NCI-H2196 (cell line): ENCODE data around the gene TSHZ2.
"Not testable (repeated sequence)": the region's sequence is repeated elsewhere in the genome, so short reads cannot be mapped to it uniquely, and the experiment has no call there.

ENCODE experiments used
- DNase-seq: peaks from one replicate; lab custom pipeline; 2025; ENCODE audit not compliant: unreplicated experiment; lab: John Stamatoyannopoulos, UW

The TSHZ2 gene

GRCh38 chr20:53366928-53367327, 394.8 kb downstream of the TSHZ2 start:
- not testable (repeated sequence) for DNase-seq

DNA sequence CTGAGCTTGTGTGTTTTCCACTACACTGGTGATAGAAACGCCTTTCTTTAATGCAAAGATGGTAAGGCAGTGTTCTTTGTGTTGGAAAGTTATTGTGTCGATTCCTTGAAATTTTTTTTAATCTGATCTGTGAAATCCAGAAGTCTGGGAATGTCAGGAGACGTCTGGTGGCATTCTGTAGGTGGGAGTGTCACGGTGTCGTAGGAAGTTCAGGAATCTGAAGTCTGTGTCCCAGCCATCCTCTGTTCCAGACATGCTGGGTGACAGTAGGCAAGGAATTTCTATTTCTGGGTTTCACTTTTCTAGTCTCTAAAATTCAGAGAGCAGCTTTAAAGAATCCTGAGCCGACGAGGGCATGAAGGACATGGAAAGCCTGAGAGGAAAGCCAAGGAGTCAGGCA, 397.7 kb downstream of the TSHZ2 start:
- DNase-seq = no peak

- DNase-seq = no peak
Observed at GRCh38 chr20:53370345-53370961, 398.3 kb downstream of the TSHZ2 start.

DNA sequence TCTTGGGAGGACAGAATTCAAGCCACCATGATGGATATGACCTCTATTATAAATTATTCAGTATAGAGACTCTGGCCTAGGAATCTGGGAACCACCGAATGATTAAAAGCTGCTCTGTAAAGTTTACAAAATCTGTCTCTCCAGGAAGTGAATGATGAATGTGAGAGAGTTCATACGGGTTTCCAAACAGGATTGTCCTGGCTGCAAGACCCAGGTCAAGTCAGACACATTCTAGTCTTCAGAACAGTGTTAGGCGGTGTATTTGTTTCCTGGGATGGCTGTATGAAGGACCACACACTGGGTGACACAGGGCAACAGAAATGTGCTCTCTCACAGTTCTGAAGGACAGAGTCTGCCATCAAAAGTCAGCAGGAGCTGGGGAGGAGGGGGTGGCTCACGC, 399.1 kb downstream of the TSHZ2 start:
- DNase-seq = no peak

- no peak for DNase-seq
Observed at GRCh38 chr20:53376021-53376420, 403.9 kb downstream of the TSHZ2 start.

GRCh38 chr20:53379014-53379832, 407.1 kb downstream of the TSHZ2 start:
- no peak for DNase-seq

DNA sequence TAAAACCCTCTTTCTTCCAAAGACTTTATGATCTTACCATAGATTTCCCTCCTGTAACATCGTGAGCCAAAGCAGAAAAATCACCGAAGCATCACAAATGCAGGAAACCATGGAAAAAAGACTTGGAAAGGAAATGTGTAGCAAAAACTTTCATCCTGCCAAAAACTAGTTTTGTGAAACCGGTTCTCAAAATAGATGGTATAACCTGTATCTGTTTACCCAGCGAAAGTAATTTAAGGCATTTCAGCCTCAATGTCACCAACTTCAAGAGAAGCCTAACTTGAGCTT, 407.6 kb downstream of the TSHZ2 start:
- DNase-seq = no peak

DNA sequence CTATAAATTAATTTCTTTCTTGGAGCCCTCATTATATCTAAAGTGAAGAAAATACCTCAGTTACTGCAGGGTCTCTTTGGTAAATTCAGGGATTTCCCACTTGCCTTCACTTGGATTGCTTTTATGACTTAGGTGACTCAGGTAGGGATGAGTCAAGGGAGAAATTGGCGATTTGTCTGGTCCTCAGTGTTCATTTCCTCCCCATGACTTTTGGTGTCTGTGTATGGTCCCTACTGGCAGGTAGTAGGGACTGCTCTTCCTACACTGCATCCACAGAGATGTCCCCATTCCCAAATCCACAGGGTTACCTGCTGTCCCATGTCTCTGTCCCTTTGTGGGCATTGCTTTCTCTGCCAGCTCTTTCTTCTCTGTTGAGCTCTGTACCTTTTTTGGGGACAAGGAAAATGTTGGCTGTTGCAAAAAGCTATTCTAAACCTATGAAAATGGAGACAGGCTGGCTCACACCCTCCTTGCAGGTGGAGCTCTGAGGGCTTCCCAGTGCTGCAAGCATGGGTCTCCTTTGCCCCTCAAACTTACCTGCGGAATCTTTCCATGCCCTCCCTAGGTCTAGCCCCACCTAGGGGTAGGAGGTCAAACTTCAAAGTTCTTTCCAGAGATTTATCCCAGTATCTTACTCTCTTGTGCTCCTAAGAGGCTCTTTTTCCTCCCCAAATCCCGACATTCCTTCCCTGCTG, 409.6 kb downstream of the TSHZ2 start:
- DNase-seq = no peak

DNA sequence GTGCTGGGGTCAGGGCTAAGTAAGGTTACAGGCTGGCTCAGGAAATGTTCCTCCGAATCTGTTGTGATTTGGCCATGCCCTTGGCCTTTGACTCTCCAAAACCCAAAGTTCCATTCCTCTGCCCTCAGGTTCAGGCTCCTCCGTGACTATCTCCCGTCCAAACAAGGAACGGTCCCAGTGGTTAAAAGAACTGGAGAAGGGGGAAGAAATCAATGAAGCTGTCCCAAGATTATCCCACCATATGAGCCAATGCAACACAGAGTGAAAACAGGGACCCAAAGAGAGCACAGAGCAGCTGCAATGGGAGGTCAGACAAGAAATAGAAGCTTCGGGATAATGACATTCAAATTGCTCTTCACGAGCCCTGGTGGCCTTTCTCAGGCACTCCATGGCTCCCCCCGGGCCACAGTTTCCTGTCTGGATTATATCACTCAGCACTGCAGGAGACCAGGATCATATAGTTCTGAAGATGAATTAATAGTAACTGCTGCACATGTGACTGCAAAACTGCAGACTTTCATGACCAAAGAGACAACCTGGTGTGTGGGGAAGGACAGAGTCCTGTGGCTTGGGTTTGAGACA, 410.2 kb downstream of the TSHZ2 start:
- DNase-seq = no peak

DNA sequence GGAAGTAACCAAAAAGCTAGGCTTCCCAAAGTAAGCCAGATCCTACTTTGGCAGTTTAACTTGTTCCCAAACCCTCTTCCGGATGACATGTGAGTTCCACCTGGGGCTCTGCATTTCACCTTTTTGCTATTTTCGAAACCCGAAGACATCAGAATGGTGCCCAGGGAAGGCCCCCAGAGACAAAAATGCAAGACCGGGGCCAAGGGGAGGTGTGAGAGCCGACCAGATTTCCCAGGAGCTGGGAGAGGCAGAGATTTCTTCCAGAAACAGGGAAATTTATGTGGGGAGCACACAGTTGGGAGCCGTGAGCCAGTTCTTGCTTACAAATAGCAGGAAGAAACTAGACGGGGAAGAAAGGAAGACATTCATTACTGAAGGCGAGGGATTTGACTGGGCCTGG, 411.8 kb downstream of the TSHZ2 start:
- no peak for DNase-seq

GRCh38 chr20:53384392-53384791, 412.2 kb downstream of the TSHZ2 start:
- DNase-seq = no peak

DNA sequence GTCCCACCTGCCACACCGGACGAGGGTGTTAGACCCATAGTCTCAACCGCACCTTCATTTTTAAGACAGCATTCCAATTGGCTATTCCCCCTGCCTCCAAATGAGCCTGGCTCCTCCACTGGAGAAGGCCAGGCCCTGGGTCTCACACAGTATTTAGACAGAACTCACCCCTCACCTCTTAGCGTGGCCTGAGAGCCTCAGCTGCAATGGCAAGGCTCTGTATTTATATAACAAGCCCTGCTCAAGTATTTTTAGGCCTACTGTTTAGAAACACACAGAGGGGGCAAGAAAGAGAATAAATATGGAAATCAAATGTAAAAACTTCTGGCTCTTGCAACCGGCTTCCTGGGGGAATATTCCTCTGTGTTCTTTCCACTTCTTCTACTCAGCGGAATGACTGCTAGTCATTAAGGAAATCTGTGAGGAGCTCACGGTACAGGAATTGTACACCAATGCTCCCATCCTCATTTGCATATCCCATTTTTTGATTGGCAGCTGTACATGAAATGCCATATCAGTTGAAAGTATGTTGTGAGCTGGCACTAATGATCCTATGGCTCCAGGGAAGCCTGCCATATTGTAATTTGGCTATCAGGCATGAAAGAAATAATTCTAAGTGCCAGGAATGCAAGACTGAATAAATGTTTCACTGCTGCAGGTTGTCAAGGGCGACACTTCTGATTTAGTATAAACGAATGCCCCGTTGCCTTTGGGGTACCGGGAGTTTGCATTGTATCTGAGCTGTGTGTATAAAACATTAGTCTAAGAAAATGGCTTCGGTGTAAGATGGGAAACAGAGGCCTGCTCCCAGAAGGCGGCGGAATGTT, 414.0 kb downstream of the TSHZ2 start:
- DNase-seq = no peak

DNA sequence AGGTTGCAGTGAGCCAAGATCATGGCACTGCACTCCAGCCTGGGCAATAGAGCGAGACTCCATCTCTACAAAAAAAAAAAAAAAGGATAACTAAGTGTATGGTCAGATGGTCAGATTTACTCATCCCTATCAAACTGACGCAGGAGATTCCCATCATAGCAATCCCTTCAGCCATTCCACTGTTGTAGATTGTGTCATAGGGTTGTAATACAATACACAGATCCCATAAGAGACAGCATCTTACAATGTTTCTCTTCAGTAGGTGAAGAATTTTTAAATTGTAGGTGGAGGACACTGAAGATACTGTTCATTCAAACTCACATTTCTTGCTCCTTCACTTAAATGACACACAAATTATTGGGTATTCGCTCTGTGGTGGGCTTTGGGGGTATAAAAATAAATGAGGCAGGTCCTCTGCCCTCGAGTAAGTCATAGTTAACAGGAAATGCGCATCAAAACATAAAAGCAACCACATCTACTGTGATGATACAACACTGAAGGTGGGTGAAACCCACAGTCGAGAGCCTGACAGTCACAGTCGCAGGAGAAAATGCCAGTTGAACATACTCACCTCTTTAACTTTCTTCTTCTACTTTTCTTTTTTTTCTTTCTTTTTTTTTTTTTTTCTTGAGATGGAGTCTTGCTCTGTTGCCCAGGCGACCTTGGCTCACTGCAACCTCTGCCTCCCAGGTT, 416.0 kb downstream of the TSHZ2 start:
- DNase-seq = no peak

DNA sequence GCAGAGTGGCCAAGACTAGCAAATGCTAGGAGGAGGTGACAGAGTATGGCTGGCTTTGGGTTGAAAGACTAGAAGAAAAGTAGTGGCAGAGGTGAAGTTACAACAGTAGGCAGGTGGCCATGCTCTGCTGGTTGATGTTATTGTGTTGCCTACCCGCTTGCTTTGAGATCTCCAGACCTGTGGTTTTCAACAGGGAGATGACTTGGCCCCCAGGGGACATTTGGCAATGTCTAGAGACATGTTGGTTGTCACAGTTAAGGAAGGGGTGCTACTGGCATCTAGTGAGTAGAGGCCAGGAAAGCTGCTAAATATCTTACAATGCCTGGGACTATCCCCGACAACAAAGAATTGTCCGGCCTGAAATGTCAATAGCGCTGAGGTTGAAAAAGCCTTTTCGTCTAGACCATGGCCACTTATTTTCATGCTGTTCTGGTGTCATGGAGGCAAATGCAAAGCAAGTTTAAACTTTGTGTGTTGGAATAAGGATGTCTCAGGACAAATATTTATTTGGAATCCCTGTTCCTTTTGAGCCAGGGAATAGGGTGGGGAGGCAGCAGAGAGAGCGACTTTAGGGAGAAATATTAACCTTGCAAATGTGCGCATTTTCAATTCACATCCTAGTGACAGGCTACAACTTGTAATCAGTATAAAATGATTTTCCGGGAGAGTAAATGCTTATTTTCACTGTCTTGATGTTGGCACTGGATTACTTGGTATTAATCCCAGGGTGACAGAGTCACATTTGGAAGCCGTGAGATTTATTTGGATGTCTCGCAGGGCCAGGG, 417.6 kb downstream of the TSHZ2 start:
- no peak for DNase-seq

GRCh38 chr20:53390770-53391169, 418.6 kb downstream of the TSHZ2 start:
- DNase-seq = no peak

- no peak for DNase-seq
Observed at GRCh38 chr20:53394433-53394832, 422.3 kb downstream of the TSHZ2 start.

GRCh38 chr20:53395188-53395923, 423.2 kb downstream of the TSHZ2 start:
- no peak for DNase-seq

DNA sequence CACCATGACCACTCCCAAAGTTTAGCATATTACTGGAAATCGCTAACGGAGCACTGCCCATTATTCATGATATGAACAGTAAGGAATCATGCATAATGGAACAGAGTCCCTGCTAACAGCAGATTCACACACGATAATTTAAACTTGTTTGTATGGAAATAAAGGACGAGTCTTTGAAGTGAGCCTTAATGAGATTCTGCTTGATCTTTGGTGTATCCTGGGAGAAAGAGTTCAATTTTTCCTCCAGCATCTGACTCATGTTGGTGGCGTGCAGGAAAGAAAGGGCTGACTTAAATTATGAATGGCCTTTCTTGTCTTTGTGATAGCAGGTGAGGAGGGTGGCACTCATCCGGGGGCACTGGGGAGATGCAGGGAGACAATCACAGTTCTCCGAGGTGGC, 426.9 kb downstream of the TSHZ2 start:
- DNase-seq = no peak
